ENCODE measurements around the gene REV3L. TPM values are rescaled to one million over a fixed set of nuclear protein-coding genes. Genes with fewer than 3 reads are reported as not detected.
A peak's percentile ranks its signal among the peaks of the same experiment; 100 is the strongest.

Gene REV3L
- polyA plus RNA-seq, 1 experiment, result 19.1 TPM

GRCh38 chr6:111367393-111368088 lies 115.5 kb downstream of the REV3L start:
- Histone ChIP-seq H3K27me3 (ENCODE audit: control insufficient read depth, insufficient read depth, low read length) (no peaks in the 10 kb centered on the region), H3K36me3 (ENCODE audit: control insufficient read depth, insufficient read depth, low read length) (peaks cover 5% of the 10 kb centered on the region), H3K4me3 (ENCODE audit: low read depth, low read length) (no peak overlapping the region)
- POLR2A ChIA-PET, result no interaction called here
- CTCF ChIA-PET, result no interaction called here
- no peak for DNase-seq (ENCODE audit: low read depth)
- no peak for TF ChIP-seq CTCF (IDR thresholded peaks at IDR 0.05; ENCODE audit: insufficient read depth, low read depth, low read length)

- CTCF ChIA-PET, result interaction anchor here (0.7 kb wide), 3 partner anchors 87 to 285 kb away, joined by 3 to 4 read pairs (median 3); no protein-coding TSS in a partner anchor
- no peaks in the 10 kb centered on the region for H3K27me3 ChIP-seq (ENCODE audit: control insufficient read depth, insufficient read depth, low read length)
- no peak overlapping the region for H3K4me3 ChIP-seq (ENCODE audit: low read depth, low read length)
- peak; percentile 48 for TF ChIP-seq CTCF (IDR thresholded peaks at IDR 0.05; ENCODE audit: insufficient read depth, low read depth, low read length)
- peaks cover 6% of the 10 kb centered on the region; the same call in 1 of the 2 replicates for H3K36me3 ChIP-seq (ENCODE audit: control insufficient read depth, insufficient read depth, low read length)
- POLR2A ChIA-PET, result no interaction called here
- DNase-seq (ENCODE audit: low read depth), result no peak
Measured at GRCh38 chr6:111361648-111362047, 121.4 kb downstream of the REV3L start.

GRCh38 chr6:111358454-111358853 lies 124.6 kb downstream of the REV3L start:
- Histone ChIP-seq H3K4me3 (ENCODE audit: low read depth, low read length) (no peak overlapping the region), H3K27me3 (ENCODE audit: control insufficient read depth, insufficient read depth, low read length) (no peaks in the 10 kb centered on the region), H3K36me3 (ENCODE audit: control insufficient read depth, insufficient read depth, low read length) (peaks cover 6% of the 10 kb centered on the region; the same call in 1 of the 2 replicates)
- TF ChIP-seq CTCF (IDR thresholded peaks at IDR 0.05; ENCODE audit: insufficient read depth, low read depth, low read length), result no peak
- ChIA-PET CTCF (no interaction called here), POLR2A (interaction anchor here (0.6 kb wide), 1 partner anchor 15 kb away, joined by 3 read pairs; no protein-coding TSS in a partner anchor)
- no peak for DNase-seq (ENCODE audit: low read depth)

GRCh38 chr6:111357705-111358104 lies 125.3 kb downstream of the REV3L start:
- CTCF ChIA-PET, result interaction anchor here (0.6 kb wide), 1 partner anchor 292 kb away, joined by 3 read pairs; no protein-coding TSS in a partner anchor
- H3K36me3 ChIP-seq (ENCODE audit: control insufficient read depth, insufficient read depth, low read length), result peaks cover 5% of the 10 kb centered on the region; the same call in 1 of the 2 replicates
- H3K4me3 ChIP-seq (ENCODE audit: low read depth, low read length), result no peak overlapping the region
- no peak for DNase-seq (ENCODE audit: low read depth)
- TF ChIP-seq CTCF (IDR thresholded peaks at IDR 0.05; ENCODE audit: insufficient read depth, low read depth, low read length), result no peak
- POLR2A ChIA-PET, result interaction anchor here (0.6 kb wide), 1 partner anchor 16 kb away, joined by 3 read pairs; no protein-coding TSS in a partner anchor
- H3K27me3 ChIP-seq (ENCODE audit: control insufficient read depth, insufficient read depth, low read length), result no peaks in the 10 kb centered on the region

GRCh38 chr6:111356551-111356950 lies 126.5 kb downstream of the REV3L start:
- no peak for TF ChIP-seq CTCF (IDR thresholded peaks at IDR 0.05; ENCODE audit: insufficient read depth, low read depth, low read length)
- DNase-seq (ENCODE audit: low read depth), result no peak
- Histone ChIP-seq H3K4me3 (ENCODE audit: low read depth, low read length) (no peak overlapping the region), H3K36me3 (ENCODE audit: control insufficient read depth, insufficient read depth, low read length) (peaks cover 7% of the 10 kb centered on the region), H3K27me3 (ENCODE audit: control insufficient read depth, insufficient read depth, low read length) (no peaks in the 10 kb centered on the region)
- CTCF ChIA-PET, result no interaction called here
- POLR2A ChIA-PET, result no interaction called here

All from BJ (cell line).